NCI-H446 treated with DMSO at 0.1 percent for 48 hours (cell line): ENCODE data around the gene UVSSA.

Experiments
- DNase-seq: peaks from one replicate; lab custom pipeline; 2025; lab: John Stamatoyannopoulos, UW

Gene UVSSA

DNA sequence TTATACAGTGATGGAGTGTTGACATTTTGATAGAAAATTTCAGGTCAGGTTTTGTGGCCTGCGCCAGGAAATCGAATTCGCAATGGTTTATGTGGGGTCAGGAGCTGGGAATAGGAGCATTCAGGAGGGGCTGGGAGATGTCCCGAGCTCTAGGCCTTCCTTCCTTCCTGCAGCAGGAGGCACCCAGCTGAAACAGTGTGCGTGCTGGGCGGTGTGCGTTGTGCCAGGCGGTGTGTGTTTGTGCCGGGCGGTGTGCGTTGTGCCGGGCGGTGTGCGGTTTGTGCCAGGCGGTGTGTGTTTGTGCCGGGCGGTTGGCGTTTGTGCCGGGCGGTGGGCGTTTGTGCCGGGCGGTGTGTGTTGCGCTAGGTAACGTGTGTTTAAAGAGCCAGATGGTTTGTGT is 1.7 kb downstream of the UVSSA start:
- DNase-seq, result no peak

- no peak for DNase-seq
These were observed 2.6 kb downstream of the UVSSA start for GRCh38 chr4:1349359-1350168.

GRCh38 chr4:1350169-1350520 is 3.1 kb downstream of the UVSSA start:
- no peak for DNase-seq

DNA sequence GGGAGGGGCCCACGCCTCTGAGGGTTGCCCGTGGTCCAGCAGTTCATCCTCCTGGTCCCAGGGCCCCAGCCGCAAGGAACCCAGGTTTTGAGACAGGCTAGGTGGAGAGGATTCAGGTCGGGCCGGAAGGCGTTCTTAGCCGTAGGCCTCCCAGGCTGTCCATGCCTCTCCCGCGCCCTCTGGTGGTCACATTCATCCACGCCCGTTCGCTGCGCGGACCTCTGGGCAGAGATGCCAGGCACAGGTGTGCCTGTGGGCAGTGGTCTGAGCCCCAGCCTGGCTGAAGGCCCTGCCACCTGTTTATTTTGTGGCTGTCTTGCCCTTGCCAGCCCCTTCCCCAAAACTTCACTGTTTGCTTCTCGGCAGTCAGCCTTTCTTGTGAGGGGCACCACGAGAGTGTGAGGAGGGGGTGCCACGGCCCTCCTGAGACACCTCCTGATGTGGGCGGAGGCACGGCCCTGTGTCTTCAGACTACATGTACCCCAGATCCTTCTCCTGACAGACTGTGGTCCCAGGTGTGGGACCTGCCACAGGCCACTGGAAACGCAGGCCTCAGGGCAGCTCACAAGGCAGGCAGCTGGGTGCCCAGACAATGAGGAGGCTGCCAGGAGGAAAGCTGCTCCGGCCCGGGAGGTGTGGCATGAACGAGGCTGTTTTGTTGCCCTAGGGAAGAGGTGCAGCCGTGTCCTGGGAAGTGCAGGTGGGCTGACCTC is 5.0 kb downstream of the UVSSA start:
- DNase-seq, result no peak

GRCh38 chr4:1352567-1352900 is 5.5 kb downstream of the UVSSA start:
- DNase-seq, result no peak

GRCh38 chr4:1353186-1354055 is 6.4 kb downstream of the UVSSA start:
- DNase-seq, result no peak

DNA sequence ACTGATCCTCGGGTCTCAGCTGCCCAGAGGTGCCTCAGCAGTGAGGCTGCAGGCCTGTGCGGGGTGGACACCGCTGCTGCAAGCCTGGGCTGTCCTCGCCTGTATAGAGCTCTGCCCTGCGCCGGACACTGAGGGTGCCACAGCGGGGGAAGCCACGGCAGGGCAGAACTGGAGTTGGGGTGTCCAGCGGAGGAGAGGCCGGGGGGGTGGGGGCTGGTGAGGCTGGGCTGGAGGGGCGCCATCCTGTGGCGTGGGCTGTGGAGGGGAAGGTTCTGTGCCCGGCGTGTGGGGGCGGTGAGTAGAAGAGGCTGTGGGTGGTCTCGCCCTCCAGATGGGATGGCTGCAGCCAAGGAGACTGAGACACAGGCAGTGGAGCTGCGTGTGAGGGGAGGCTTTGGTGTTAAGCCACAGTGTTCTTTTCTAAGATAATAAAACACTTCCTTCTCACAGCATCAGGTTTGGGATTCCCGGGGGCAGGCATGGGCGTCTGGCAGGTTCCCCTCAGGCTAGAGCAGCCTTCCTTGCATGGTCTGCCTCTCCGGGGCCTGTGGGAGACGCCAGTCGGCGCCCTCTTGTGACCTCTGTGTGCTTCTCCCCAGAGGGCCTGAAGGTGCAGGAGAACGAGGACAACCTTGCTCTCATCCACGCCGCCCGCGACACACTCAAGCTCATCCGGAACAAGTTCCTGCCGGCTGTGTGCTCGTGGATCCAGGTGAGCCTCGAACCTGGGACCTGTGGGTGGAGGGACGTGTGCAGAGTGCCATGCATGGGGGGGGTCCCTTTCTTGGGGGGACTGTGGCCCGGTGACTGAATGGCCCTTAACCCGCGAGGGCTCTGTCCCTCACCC is 7.4 kb downstream of the UVSSA start:
- no peak for DNase-seq

- DNase-seq, result no peak
These were observed 7.9 kb downstream of the UVSSA start for GRCh38 chr4:1354983-1355275.

- no peak for DNase-seq
These were observed 8.4 kb downstream of the UVSSA start for GRCh38 chr4:1355378-1355777.

GRCh38 chr4:1356181-1356998 is 9.4 kb downstream of the UVSSA start:
- DNase-seq, result no peak

GRCh38 chr4:1357356-1358248 is 10.6 kb downstream of the UVSSA start:
- no peak for DNase-seq

GRCh38 chr4:1358421-1359143 is 11.6 kb downstream of the UVSSA start:
- no peak for DNase-seq

- no peak for DNase-seq
These were observed 12.1 kb downstream of the UVSSA start for GRCh38 chr4:1359144-1359501.

- DNase-seq, result no peak
These were observed 13.0 kb downstream of the UVSSA start for GRCh38 chr4:1359976-1360375.

- no peak for DNase-seq
These were observed 13.6 kb downstream of the UVSSA start for GRCh38 chr4:1360423-1361283.

DNA sequence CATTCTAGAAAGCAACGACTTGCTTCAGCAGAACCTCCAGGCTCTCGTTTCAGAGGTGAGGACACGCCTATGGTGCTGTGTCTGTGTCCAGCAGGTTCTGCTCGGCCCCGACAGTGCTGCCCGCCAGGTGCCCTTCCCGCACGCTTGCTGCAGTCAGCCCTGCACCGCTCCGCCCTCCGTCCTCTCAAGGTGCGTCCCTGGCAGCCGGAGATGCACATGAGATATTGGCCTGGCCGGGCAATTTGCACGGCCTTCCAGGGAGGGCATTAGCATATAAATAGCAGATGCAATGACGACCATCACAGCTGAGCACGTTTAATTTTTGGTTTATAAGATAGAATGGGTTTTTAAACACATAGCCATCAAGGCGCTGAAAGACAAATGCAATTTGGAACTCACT is 14.4 kb downstream of the UVSSA start:
- DNase-seq, result no peak

DNA sequence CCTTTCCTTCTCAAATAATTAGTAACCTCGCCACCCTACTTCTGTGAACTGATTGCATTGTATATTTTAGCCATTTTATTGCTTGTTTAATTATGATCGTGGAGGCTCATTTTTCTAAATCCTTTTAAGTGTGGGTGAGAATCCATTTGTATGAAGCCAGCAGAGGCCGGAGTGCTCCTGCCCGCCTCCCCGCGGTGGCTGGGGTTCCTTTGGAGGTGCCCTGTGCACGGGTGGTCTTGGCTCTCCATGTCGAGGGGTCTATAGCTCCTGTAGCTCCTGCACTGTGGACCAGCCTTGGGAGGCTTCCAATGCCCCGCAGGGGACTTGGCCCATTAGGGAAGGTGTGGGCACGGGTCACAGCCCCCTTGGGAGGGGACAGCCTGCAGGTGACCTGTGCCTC is 15.0 kb downstream of the UVSSA start:
- no peak for DNase-seq

- no peak for DNase-seq
These were observed 15.5 kb downstream of the UVSSA start for GRCh38 chr4:1362521-1362920.

DNA sequence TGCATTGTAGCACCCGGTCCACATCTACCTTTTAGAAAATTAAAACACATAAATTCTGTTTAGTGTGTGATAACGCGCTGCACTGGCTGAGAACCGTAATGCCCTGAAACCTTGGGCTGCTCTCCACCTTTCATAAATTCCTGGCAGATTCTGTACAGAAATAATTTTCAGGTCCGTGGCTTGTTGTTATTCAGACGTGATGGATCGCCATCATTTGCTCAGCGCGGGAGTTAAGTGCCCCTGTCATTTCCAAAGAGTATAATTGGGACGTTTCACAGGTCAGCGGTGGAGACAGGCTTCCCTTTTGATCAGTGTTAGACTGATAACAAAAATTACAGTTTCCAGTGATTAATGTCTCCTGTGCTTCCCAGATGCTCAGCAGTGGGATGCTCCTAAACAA is 16.5 kb downstream of the UVSSA start:
- DNase-seq, result no peak
